HEK293 (cell line): ENCODE measurements around the gene PTPRN2.

Source experiments
- CTCF ChIP-seq: fragments of 450-650 bp; formaldehyde crosslinking; IDR thresholded peaks from 2 replicates; pipeline ENCODE4 v1.5.1; 2016; ENCODE audit warnings: missing biosample characterization, missing genetic modification characterization
- HOXA7 ChIP-seq: sonication (generic); formaldehyde crosslinking; IDR thresholded peaks from 2 replicates; pipeline ENCODE4 v1.8.1; 2022; ENCODE audit warnings: missing genetic modification reagents, borderline replicate concordance
- ZBTB7A ChIP-seq: fragments of 450-650 bp; formaldehyde crosslinking; IDR thresholded peaks from 2 replicates; pipeline ENCODE4 v1.5.1; 2016; ENCODE audit warnings: low read depth, missing biosample characterization, missing genetic modification characterization
- ZFP37 ChIP-seq: fragments of 450-650 bp; formaldehyde crosslinking; IDR thresholded peaks from 2 replicates; pipeline ENCODE4 v1.5.1; 2016; ENCODE audit warnings: missing biosample characterization, missing genetic modification characterization
- ZNF140 ChIP-seq: fragments of 450-650 bp; formaldehyde crosslinking; IDR thresholded peaks from 2 replicates; pipeline ENCODE4 v1.5.1; 2016; ENCODE audit warnings: missing biosample characterization, missing genetic modification characterization
- ZNF350 ChIP-seq: fragments of 450-650 bp; formaldehyde crosslinking; IDR thresholded peaks from 2 replicates; pipeline ENCODE4 v1.5.0; 2017; ENCODE audit warnings: missing biosample characterization, mild to moderate bottlenecking, missing genetic modification characterization
- ZNF416 ChIP-seq: fragments of 450-650 bp; formaldehyde crosslinking; IDR thresholded peaks from 2 replicates; pipeline ENCODE4 v1.5.1; 2016; ENCODE audit warnings: missing biosample characterization, missing genetic modification characterization
- ZNF449 ChIP-seq: fragments of 450-650 bp; formaldehyde crosslinking; IDR thresholded peaks from 2 replicates; pipeline ENCODE4 v1.5.1; 2017; ENCODE audit warnings: missing biosample characterization, mild to moderate bottlenecking, missing genetic modification characterization, moderate library complexity
- ZNF513 ChIP-seq: fragments of 450-650 bp; IDR thresholded peaks from 2 replicates; pipeline ENCODE4 v1.5.1; 2018; ENCODE audit warnings: missing biosample characterization, missing genetic modification characterization
- ZNF518A ChIP-seq: fragments of 450-650 bp; formaldehyde crosslinking; conservative IDR thresholded peaks from 2 replicates; pipeline ENCODE4 v1.5.1; 2016; ENCODE audit warnings: low read depth, missing biosample characterization, missing genetic modification characterization
- ZNF558 ChIP-seq: fragments of 450-650 bp; formaldehyde crosslinking; IDR thresholded peaks from 2 replicates; pipeline ENCODE4 v1.5.1; 2016; ENCODE audit warnings: missing biosample characterization, missing genetic modification characterization
- ZNF654 ChIP-seq: fragments of 450-650 bp; formaldehyde crosslinking; IDR thresholded peaks from 2 replicates; pipeline ENCODE4 v1.5.1; 2016; ENCODE audit warnings: low read depth, missing biosample characterization, missing genetic modification characterization
- ZNF660 ChIP-seq: fragments of 450-650 bp; IDR thresholded peaks from 2 replicates; pipeline ENCODE4 v1.5.1; 2018; ENCODE audit warnings: missing biosample characterization, mild to moderate bottlenecking, missing genetic modification characterization

- TF ChIP-seq ZFP37 (tag by site-specific recombination) (no peak), CTCF (no peak), ZNF513 (tag by site-specific recombination) (no peak), ZNF660 (no peak), ZBTB7A (tag by site-specific recombination) (no peak), ZNF654 (tag by site-specific recombination) (no peak), ZNF518A (tag by site-specific recombination) (no peak), ZNF416 (tag by site-specific recombination) (no peak), ZNF449 (tag by site-specific recombination) (no peak), ZNF140 (no peak), ZNF350 (tag by site-specific recombination) (no peak), ZNF558 (tag by site-specific recombination) (no peak), HOXA7 (CRISPR knock-in tag) (no peak)
Measured at GRCh38 chr7:157682946-157683746, 904.5 kb downstream of the PTPRN2 start.
